Measurements from ENCODE around the gene NGF.
"Not testable (repeated sequence)": the region's sequence is repeated elsewhere in the genome, so short reads cannot be mapped to it uniquely, and the experiment has no call there.

NGF gene
- 0 to 0.07 (median 0) reads per million in 3 experiments for total RNA-seq

- no peak for DNase-seq
Observed at GRCh38 chr1:115337633-115338456, at the start of gene NGF. TSS of gene NGF (minus strand) at chr1:115338249. CDS start at chr1:115286795, 51,454 bp downstream.

GRCh38 chr1:115383455-115383854 is 45.4 kb upstream of the NGF start:
- not testable (repeated sequence) for DNase-seq

- no peak for DNase-seq
Observed at GRCh38 chr1:115379943-115380342, 41.9 kb upstream of the NGF start.

- DNase-seq = no peak
Observed at GRCh38 chr1:115377411-115377810, 39.4 kb upstream of the NGF start.

- no peak for DNase-seq
Observed at GRCh38 chr1:115374598-115374997, 36.5 kb upstream of the NGF start.

GRCh38 chr1:115373305-115373704 is 35.3 kb upstream of the NGF start:
- no peak for DNase-seq

- no peak for DNase-seq
Observed at GRCh38 chr1:115365738-115366137, 27.7 kb upstream of the NGF start.

GRCh38 chr1:115364780-115365155 is 26.7 kb upstream of the NGF start:
- DNase-seq = no peak

GRCh38 chr1:115364046-115364779 is 26.2 kb upstream of the NGF start:
- no peak for DNase-seq

GRCh38 chr1:115363171-115363570 is 25.1 kb upstream of the NGF start:
- no peak for DNase-seq

GRCh38 chr1:115360505-115361129 is 22.6 kb upstream of the NGF start:
- DNase-seq = not testable (repeated sequence)

- not testable (repeated sequence) for DNase-seq
Observed at GRCh38 chr1:115359787-115360452, 21.9 kb upstream of the NGF start.

- no peak for DNase-seq
Observed at GRCh38 chr1:115356356-115356755, 18.3 kb upstream of the NGF start.

- no peak for DNase-seq
Observed at GRCh38 chr1:115355069-115355468, 17.0 kb upstream of the NGF start.

GRCh38 chr1:115351143-115351542 is 13.1 kb upstream of the NGF start:
- DNase-seq = no peak

GRCh38 chr1:115348636-115349035 is 10.6 kb upstream of the NGF start:
- DNase-seq = no peak

- DNase-seq = no peak
Observed at GRCh38 chr1:115347282-115347681, 9.2 kb upstream of the NGF start.

- DNase-seq = no peak
Observed at GRCh38 chr1:115343200-115343737, 5.2 kb upstream of the NGF start.

GRCh38 chr1:115341948-115342347 is 3.9 kb upstream of the NGF start:
- no peak for DNase-seq

- no peak for DNase-seq
Observed at GRCh38 chr1:115340879-115341278, 2.8 kb upstream of the NGF start.

GRCh38 chr1:115338457-115338820 is 390 bp upstream of the NGF start:
- no peak for DNase-seq

- no peak for DNase-seq
Observed at GRCh38 chr1:115337276-115337632, 795 bp downstream of the NGF start.

GRCh38 chr1:115336741-115337140 is 1.3 kb downstream of the NGF start:
- no peak for DNase-seq

Data from central memory CD4-positive, alpha-beta T cell (primary cell).